Erythroblast (primary cell): ENCODE measurements around the gene IL10RB.

ENCODE experiments used
- GATA1 ChIP-seq: IDR thresholded peaks from 2 replicates; pipeline ENCODE4 v1.6.1; 2011; ENCODE audit warnings: low read depth, mild to moderate bottlenecking, control low read depth, low read length, moderate library complexity
- POLR2A ChIP-seq: IDR thresholded peaks from 2 replicates; pipeline ENCODE4 v1.6.1; 2011; ENCODE audit warnings: mild to moderate bottlenecking, low read length

GRCh38 chr21:33327792-33328433, 61.7 kb downstream of the IL10RB start:
- TF ChIP-seq POLR2A (no peak), GATA1 (no peak)
